ENCODE results near the gene LUZP1. TPM values are rescaled to one million over a fixed set of nuclear protein-coding genes. Genes with fewer than 3 reads are reported as not detected.

LUZP1 gene
- total RNA-seq, 6 experiments from 2014 or later = 47.3 to 55.6 (median 53.0) TPM

DNA sequence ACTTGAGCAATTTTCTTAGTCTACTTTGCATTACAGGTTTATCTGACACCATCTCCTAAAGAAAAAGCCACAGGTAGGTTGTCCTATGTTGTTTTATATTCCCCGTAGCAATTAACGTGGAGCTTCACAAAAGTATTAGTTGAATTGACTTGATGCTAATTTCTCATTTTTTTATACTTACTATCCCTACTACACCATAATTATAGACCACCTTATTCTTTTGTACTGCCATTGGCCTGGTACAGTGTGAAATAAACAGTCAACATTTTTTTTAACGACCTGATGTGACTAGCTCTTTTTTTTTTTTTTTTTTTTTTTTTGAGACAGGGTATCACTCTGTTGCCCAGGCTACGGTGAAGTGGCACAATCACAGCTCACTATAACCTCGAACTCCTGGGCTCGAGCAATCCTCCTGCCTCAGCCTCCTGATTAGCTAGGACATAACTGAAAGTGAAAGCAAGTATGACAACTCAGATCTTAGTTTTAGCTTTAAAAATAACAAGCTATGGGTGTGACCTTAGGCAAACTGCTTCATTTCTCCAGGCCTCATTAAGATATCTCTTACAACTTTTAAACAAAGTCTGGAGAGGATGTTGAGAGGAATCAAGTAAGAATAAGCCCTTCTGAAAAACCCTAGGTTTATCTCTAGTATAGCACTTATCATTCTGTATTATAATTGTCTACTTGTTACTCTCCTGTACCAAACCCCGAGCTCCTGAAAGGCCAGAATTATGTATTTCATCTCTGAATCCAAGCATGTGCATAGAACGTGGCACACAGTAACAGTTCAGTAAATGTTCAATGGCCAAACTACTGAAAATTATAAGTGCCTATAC is 49.5 kb downstream of the LUZP1 start:
- Mint-ChIP-seq H3K27me3 (ENCODE audit: insufficient read depth) (no peaks in the 10 kb centered on the region), H3K4me1 (ENCODE audit: low read depth) (peaks cover 67% of the 10 kb centered on the region), H3K27ac (peak overlapping the region; percentile 62; the same call in 1 of the 2 replicates), H3K36me3 (ENCODE audit: low read depth) (peaks cover 5% of the 10 kb centered on the region; the same call in 1 of the 2 replicates), H3K4me3 (peak overlapping the region; percentile 64), H3K9me3 (no peaks in the 10 kb centered on the region)
- TF ChIP-seq CTCF (IDR thresholded peaks at IDR 0.05) = no peak
- no peak for DNase-seq

DNA sequence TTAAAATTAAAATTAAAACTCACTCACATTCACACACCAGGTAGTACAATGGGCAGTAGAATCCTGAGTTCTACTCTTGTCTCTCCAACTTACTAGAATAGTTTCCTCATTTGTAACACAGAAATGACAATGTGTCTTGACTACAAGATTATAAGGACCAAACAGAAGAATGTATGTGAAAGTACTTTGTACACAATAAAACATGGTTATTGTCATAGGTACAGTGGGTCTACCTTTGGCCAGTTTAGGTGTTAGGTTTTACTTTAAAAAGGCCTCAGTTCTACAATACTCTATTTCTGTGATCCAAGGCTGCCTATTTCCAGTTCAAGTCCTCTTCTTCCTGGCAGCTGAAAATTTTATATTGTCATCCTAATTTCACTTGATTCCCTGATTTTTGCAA is 50.2 kb downstream of the LUZP1 start:
- Mint-ChIP-seq H3K4me3 (no peak overlapping the region), H3K4me1 (ENCODE audit: low read depth) (peaks cover 64% of the 10 kb centered on the region), H3K27ac (no peak overlapping the region), H3K36me3 (ENCODE audit: low read depth) (peaks cover 5% of the 10 kb centered on the region; the same call in 1 of the 2 replicates), H3K9me3 (no peaks in the 10 kb centered on the region), H3K27me3 (ENCODE audit: insufficient read depth) (no peaks in the 10 kb centered on the region)
- no peak for TF ChIP-seq CTCF (IDR thresholded peaks at IDR 0.05)
- DNase-seq = no peak

GRCh38 chr1:23116921-23117699 is 51.5 kb downstream of the LUZP1 start:
- peaks cover 61% of the 10 kb centered on the region for H3K4me1 Mint-ChIP-seq (ENCODE audit: low read depth)
- TF ChIP-seq CTCF (IDR thresholded peaks at IDR 0.05) = no peak
- no peaks in the 10 kb centered on the region for H3K27me3 Mint-ChIP-seq (ENCODE audit: insufficient read depth)
- H3K27ac Mint-ChIP-seq = no peak overlapping the region
- DNase-seq = no peak
- H3K9me3 Mint-ChIP-seq = no peaks in the 10 kb centered on the region
- peaks cover 5% of the 10 kb centered on the region; the same call in 1 of the 2 replicates for H3K36me3 Mint-ChIP-seq (ENCODE audit: low read depth)
- H3K4me3 Mint-ChIP-seq = no peak overlapping the region

- H3K27me3 Mint-ChIP-seq (ENCODE audit: insufficient read depth) = no peaks in the 10 kb centered on the region; the same call in 1 of the 2 replicates
- no peak for TF ChIP-seq CTCF (IDR thresholded peaks at IDR 0.05)
- peaks cover 66% of the 10 kb centered on the region for H3K4me1 Mint-ChIP-seq (ENCODE audit: low read depth)
- no peak overlapping the region for H3K4me3 Mint-ChIP-seq
- DNase-seq = no peak
- no peaks in the 10 kb centered on the region for H3K9me3 Mint-ChIP-seq
- H3K27ac Mint-ChIP-seq = peak overlapping the region; percentile 36; the same call in 1 of the 2 replicates
- H3K36me3 Mint-ChIP-seq (ENCODE audit: low read depth) = peaks cover 5% of the 10 kb centered on the region; the same call in 1 of the 2 replicates
Observed at GRCh38 chr1:23116216-23116836, 52.3 kb downstream of the LUZP1 start.

- H3K36me3 Mint-ChIP-seq (ENCODE audit: low read depth) = peaks cover 5% of the 10 kb centered on the region; the same call in 1 of the 2 replicates
- H3K27ac Mint-ChIP-seq = peak overlapping the region; percentile 73
- peaks cover 65% of the 10 kb centered on the region for H3K4me1 Mint-ChIP-seq (ENCODE audit: low read depth)
- no peak for DNase-seq
- no peaks in the 10 kb centered on the region for H3K9me3 Mint-ChIP-seq
- no peak overlapping the region for H3K4me3 Mint-ChIP-seq
- TF ChIP-seq CTCF (IDR thresholded peaks at IDR 0.05) = no peak
- H3K27me3 Mint-ChIP-seq (ENCODE audit: insufficient read depth) = no peaks in the 10 kb centered on the region; the same call in 1 of the 2 replicates
Observed at GRCh38 chr1:23114424-23115079, 54.1 kb downstream of the LUZP1 start.

All from HFFc6 (cell line).